C4-2B (cell line): ENCODE measurements around the gene MN1.

Source experiments
- CTCF ChIP-seq: fragments of 450-650 bp; conservative IDR thresholded peaks from 2 replicates; pipeline ENCODE4 v1.5.1; 2017; ENCODE audit warnings: mild to moderate bottlenecking
- ZFX ChIP-seq: fragments of 450-650 bp; IDR thresholded peaks from 2 replicates; pipeline ENCODE4 v1.6.1; 2017

GRCh38 chr22:27749597-27750225 is 51.8 kb downstream of the MN1 start:
- TF ChIP-seq CTCF (no peak), ZFX (no peak)
